MM.1S (cell line): ENCODE data around the gene TP63.

ENCODE experiments used
- DNase-seq: peaks from one replicate; pipeline ENCODE4 v3.0.0-alpha.2; 2015
- H2AFZ ChIP-seq: fragments of 300-600 bp; sonication (generic); 2 replicates; pipeline ENCODE4 v1.6.0; 2016; ENCODE audit warnings: antibody characterized with exemption, low read length
- H3F3A ChIP-seq: fragments of 300-600 bp; sonication (generic); 2 replicates; pipeline ENCODE4 v1.6.1; 2016; ENCODE audit warnings: mild to moderate bottlenecking, antibody characterized with exemption, low read length, moderate library complexity, mixed read lengths; ENCODE audit not compliant: insufficient read depth
- H3K27ac ChIP-seq: fragments of 300-600 bp; sonication (generic); 2 replicates; pipeline ENCODE4 v1.5.1; 2016; ENCODE audit warnings: mild to moderate bottlenecking, low read length
- H3K27me3 ChIP-seq: fragments of 300-600 bp; sonication (generic); replicated peaks from 2 replicates; pipeline ENCODE4 v1.6.0; 2016; ENCODE audit warnings: low read length; ENCODE audit not compliant: insufficient read depth
- H3K36me3 ChIP-seq: fragments of 300-600 bp; sonication (generic); replicated peaks from 2 replicates; pipeline ENCODE4 v1.6.1; 2016; ENCODE audit warnings: mild to moderate bottlenecking, low read length, mixed read lengths; ENCODE audit not compliant: insufficient read depth
- H3K4me1 ChIP-seq: fragments of 300-600 bp; sonication (generic); 2 replicates; pipeline ENCODE4 v1.6.1; 2016; ENCODE audit warnings: low read length, mixed read lengths
- H3K4me2 ChIP-seq: fragments of 300-600 bp; sonication (generic); 2 replicates; pipeline ENCODE4 v1.6.0; 2016; ENCODE audit warnings: low read depth, low read length
- H3K4me3 ChIP-seq: fragments of 300-600 bp; sonication (generic); 2 replicates; pipeline ENCODE4 v1.5.1; 2016; ENCODE audit warnings: low read length, mixed read lengths
- H3K79me2 ChIP-seq: fragments of 300-600 bp; sonication (generic); 2 replicates; pipeline ENCODE4 v1.6.1; 2016; ENCODE audit warnings: mixed run types, low read length, mixed read lengths
- H3K9ac ChIP-seq: fragments of 300-600 bp; sonication (generic); 2 replicates; pipeline ENCODE4 v1.6.1; 2016; ENCODE audit warnings: low read length, mixed read lengths
- H3K9me2 ChIP-seq: fragments of 300-600 bp; sonication (generic); replicated peaks from 2 replicates; pipeline ENCODE4 v1.6.1; 2016; ENCODE audit warnings: mild to moderate bottlenecking, low read length, mixed read lengths; ENCODE audit not compliant: insufficient read depth
- H3K9me3 ChIP-seq: fragments of 300-600 bp; sonication (generic); replicated peaks from 2 replicates; pipeline ENCODE4 v1.6.1; 2016; ENCODE audit warnings: mild to moderate bottlenecking, low read length, mixed read lengths; ENCODE audit not compliant: insufficient read depth
- H4K20me1 ChIP-seq: fragments of 300-600 bp; sonication (generic); 2 replicates; pipeline ENCODE4 v1.6.1; 2016; ENCODE audit warnings: mild to moderate bottlenecking, low read length, moderate library complexity, mixed read lengths; ENCODE audit not compliant: insufficient read depth
- CTCF ChIP-seq: fragments of 300-600 bp; sonication (generic); IDR thresholded peaks from 2 replicates; pipeline ENCODE4 v1.5.1; 2016; ENCODE audit warnings: antibody characterized with exemption, low read length, mixed read lengths
- EZH2 ChIP-seq: fragments of 300-600 bp; sonication (generic); optimal IDR thresholded peaks from 2 replicates; pipeline ENCODE3; 2017; ENCODE audit warnings: low read depth, mild to moderate bottlenecking, antibody characterized with exemption, low read length, mixed read lengths
- EZH2phosphoT487 ChIP-seq: fragments of 300-600 bp; sonication (generic); IDR thresholded peaks from 2 replicates; pipeline ENCODE4 v1.6.1; 2018; ENCODE audit warnings: antibody characterized with exemption, low read length

TP63 gene

GRCh38 chr3:189720736-189721417, 89.7 kb downstream of the TP63 start:
- no peaks in the 10 kb centered on the region for H3K4me1 ChIP-seq
- no peaks in the 10 kb centered on the region for H3K9me3 ChIP-seq
- no peaks in the 10 kb centered on the region for H4K20me1 ChIP-seq
- H3F3A ChIP-seq, result no peaks in the 10 kb centered on the region
- no peaks in the 10 kb centered on the region for H3K27me3 ChIP-seq
- no peak overlapping the region for H2AFZ ChIP-seq
- H3K4me2 ChIP-seq, result no peak overlapping the region
- no peak overlapping the region for H3K4me3 ChIP-seq
- no peak overlapping the region for H3K9ac ChIP-seq
- H3K79me2 ChIP-seq, result no peaks in the 10 kb centered on the region
- no peak overlapping the region for H3K27ac ChIP-seq
- H3K36me3 ChIP-seq, result no peaks in the 10 kb centered on the region
- DNase-seq, result no peak
- TF ChIP-seq EZH2, result no peak
- TF ChIP-seq EZH2phosphoT487, result no peak
- no peak for TF ChIP-seq CTCF
- no peaks in the 10 kb centered on the region for H3K9me2 ChIP-seq

GRCh38 chr3:189721873-189722665, 90.9 kb downstream of the TP63 start:
- Histone ChIP-seq H3F3A (no peaks in the 10 kb centered on the region), H3K4me3 (no peak overlapping the region), H4K20me1 (no peaks in the 10 kb centered on the region), H3K9me2 (no peaks in the 10 kb centered on the region), H3K27me3 (no peaks in the 10 kb centered on the region), H3K27ac (no peak overlapping the region), H3K4me1 (no peaks in the 10 kb centered on the region), H2AFZ (no peak overlapping the region), H3K36me3 (no peaks in the 10 kb centered on the region), H3K79me2 (no peaks in the 10 kb centered on the region), H3K9me3 (no peaks in the 10 kb centered on the region), H3K9ac (no peak overlapping the region), H3K4me2 (no peak overlapping the region)
- no peak for DNase-seq
- TF ChIP-seq EZH2phosphoT487, result no peak
- TF ChIP-seq CTCF, result no peak
- TF ChIP-seq EZH2, result no peak

DNA sequence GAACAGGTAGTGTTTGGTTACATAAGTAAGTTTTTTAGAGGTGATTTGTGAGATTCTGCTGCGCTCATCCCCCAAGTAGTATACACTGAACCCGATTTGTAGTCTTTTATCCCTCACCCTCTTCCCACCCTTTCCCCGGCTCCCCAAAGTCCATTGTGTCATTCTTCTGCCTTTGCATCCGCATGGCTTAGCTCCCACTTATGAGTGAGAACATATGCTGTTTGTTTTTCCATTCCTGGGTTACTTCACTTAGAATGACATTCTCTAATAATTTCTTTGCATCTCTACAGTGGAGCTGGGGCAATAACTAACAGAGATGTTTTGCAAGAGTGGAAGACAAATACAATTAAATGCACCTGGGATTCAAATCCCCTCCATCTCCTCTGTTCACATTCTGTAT, 93.2 kb downstream of the TP63 start:
- no peak for DNase-seq
- H3K27me3 ChIP-seq, result no peaks in the 10 kb centered on the region

More for the DNA sequence above, 93.2 kb downstream of the TP63 start:
- H4K20me1 ChIP-seq, result no peaks in the 10 kb centered on the region
- H3K4me1 ChIP-seq, result no peaks in the 10 kb centered on the region
- no peaks in the 10 kb centered on the region for H3K36me3 ChIP-seq
- H3K4me3 ChIP-seq, result no peak overlapping the region
- no peak overlapping the region for H3K4me2 ChIP-seq
- TF ChIP-seq EZH2 (no peak), EZH2phosphoT487 (no peak), CTCF (no peak)
- H3F3A ChIP-seq, result no peaks in the 10 kb centered on the region
- H3K27ac ChIP-seq, result no peak overlapping the region
- H3K9me3 ChIP-seq, result no peaks in the 10 kb centered on the region
- no peaks in the 10 kb centered on the region for H3K79me2 ChIP-seq
- no peak overlapping the region for H3K9ac ChIP-seq
- H3K9me2 ChIP-seq, result no peaks in the 10 kb centered on the region
- H2AFZ ChIP-seq, result no peak overlapping the region
